SIG-M5 treated with dmso at 0.1 percent for 504 hours (cell line): ENCODE results near the gene SLC6A18.
"Not testable (repeated sequence)": the region's sequence is repeated elsewhere in the genome, so short reads cannot be mapped to it uniquely, and the experiment has no call there.

Source experiments
- DNase-seq: peaks from one replicate; lab custom pipeline; 2025; ENCODE audit not compliant: unreplicated experiment; lab: John Stamatoyannopoulos, UW

SLC6A18 gene

DNA sequence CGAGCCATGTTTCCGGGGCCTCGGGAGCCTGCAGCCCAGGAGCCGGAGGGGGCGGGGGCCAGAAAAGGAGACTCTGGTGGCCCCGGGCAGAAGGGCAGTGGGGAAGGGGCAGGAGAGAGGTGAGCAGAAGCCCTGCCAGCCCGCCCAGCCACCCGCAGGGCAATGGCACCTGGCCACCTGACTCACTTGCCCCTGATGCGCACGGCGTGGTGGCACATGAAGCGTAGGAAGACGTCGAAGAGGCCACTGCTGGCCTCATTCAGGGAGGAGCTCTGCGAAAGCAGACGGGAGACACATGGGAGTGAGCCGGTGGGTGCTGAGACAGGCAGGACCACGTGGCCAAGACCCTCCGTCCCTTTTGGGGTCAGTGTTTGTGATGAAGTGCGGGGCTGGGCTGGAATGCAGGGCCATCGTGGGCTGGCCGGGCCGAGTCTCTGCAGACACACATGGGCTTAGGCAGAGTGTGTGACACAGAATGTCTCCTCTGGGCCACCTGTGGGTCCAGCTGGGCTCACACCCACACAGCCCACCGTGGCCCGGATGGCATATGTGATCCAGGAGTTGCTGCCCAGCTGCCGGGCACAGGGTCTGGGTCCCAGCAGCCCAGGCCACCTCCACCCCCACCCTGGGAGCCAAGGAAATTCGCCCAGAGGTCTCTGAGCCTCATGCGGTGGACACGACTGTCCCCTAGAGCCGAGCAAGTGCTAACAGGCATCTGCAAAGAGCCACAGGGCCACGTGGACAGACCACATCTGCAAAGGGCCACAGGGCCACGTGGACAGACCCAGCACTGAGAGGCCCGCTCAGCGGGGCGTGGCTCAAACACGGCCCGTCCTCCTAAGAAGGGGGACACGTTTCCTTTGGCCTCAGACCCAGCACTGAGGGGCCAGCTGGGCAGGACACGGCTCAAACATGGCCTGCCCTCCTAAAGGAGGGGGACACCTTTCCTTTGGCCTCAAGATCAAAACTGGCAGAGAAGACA lies 46.0 kb downstream of the SLC6A18 start:
- no peak for DNase-seq

GRCh38 chr5:1272201-1272600 lies 47.0 kb downstream of the SLC6A18 start:
- no peak for DNase-seq

DNA sequence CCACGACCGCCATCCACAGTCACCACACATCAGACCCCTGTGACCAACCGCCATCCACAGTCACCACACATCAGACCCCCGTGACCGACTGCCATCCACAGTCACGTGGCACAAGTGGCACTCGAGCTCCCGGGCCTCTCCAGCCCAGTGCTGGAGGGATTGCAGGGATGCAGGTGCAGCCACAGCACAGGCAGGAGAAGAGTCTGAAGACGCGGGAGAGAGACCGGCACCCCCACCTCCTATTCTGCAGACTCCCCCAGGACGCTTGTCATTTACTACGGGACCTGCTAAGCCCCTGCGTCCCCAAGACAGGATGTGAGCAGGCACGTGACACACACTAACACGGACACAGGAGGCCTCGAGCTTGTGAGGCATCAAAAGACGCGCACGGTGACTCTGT lies 48.6 kb downstream of the SLC6A18 start:
- DNase-seq: no peak

DNA sequence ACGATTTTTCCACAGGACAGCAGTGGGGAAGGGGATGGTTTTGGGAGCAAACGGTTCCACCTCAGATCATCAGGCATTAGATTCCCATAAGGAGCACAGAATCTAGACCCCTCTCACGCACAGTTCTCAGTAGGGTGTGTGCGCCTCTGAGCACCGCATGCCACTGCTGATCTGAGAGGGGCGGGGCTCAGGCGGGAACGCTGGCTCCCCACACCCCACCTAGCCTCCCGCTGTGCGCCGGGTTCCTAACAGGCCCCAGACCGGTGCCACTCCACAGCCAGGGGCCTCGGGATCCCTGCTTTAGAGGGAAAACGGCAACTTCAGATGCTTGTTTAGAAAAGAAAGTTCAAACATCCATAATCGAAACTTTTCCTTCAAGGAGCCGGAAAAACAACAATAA lies 49.3 kb downstream of the SLC6A18 start:
- DNase-seq: no peak

- not testable (repeated sequence) for DNase-seq
Observed at GRCh38 chr5:1275397-1276391, 50.5 kb downstream of the SLC6A18 start.

GRCh38 chr5:1276930-1277329 lies 51.7 kb downstream of the SLC6A18 start:
- no peak for DNase-seq

DNA sequence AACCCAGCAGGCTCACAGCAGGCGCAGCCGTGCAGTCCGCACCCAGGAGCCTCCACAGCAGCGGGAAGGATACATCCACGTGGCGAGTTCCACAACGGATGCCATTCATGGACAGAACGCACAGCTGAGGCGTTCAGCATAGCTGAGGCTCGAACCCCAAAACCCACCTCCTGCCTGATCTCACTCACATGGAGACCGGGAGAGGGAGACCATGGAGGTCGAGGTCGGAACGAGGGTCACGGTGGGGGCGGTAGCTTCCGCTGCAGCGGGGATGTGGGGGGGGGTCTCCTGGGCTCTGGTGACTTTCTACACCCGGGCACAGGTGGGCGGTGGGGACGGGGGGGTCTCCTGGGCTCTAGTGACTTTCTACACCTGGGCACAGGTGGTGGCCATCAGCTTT lies 52.1 kb downstream of the SLC6A18 start:
- no peak for DNase-seq

DNA sequence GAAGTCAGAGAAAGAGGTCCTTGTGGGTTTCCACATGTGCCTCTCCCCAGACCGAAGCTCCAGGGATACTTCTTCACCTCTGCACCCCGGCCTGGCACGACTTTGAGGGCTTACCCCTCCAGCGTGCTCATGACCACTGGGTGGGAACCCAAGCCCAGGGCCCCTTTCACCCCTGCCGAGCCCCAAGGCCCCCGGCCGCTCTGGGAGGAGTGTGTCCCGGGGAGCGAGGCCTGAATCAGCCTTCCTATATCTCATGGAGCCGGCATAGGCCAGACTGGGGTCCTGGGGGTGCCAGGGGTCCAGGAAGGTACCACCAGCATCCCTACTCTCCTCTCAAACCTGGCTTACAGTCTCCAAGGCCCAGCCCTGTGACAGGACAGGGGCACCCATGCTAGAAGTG lies 52.6 kb downstream of the SLC6A18 start:
- DNase-seq: no peak

- DNase-seq: no peak
Observed at GRCh38 chr5:1278216-1278615, 53.0 kb downstream of the SLC6A18 start.

- no peak for DNase-seq
Observed at GRCh38 chr5:1278656-1279442, 53.7 kb downstream of the SLC6A18 start.

DNA sequence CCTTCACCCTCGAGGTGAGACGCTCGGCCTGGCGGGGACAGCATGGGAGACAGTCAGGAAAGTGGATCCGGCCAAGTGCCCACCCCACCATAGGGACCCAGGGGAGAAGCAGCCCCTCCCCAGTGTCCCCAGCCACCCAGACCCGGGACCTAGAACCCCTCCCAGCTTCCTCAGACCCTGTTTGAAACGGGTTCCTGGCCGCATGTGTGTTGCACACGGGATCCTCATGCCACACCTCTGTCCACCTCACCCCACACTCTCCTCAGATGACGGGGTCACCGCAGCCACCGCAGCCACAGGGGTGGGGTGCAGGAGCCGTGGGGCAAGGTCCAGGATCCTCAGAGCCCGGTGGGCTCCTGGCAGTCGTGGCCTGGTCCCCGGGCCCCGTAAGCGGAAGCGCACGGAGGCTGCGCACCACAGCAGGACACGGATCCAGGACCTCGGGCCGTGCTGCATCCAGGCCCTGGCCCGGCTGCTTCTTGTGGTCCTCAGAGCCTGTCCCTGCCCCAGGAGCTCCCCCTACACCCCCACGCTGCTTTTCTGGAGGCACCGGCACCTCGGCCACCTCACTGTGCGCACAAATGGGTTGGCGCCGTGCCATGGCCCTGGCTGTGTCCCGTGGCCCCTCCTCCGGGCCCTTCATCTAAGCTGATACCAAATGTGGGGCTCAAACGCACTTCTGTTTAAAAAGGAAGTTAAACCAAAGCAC lies 54.4 kb downstream of the SLC6A18 start:
- no peak for DNase-seq

- DNase-seq: no peak
Observed at GRCh38 chr5:1280177-1281037, 55.2 kb downstream of the SLC6A18 start.

- DNase-seq: no peak
Observed at GRCh38 chr5:1281038-1281882, 56.1 kb downstream of the SLC6A18 start.

DNA sequence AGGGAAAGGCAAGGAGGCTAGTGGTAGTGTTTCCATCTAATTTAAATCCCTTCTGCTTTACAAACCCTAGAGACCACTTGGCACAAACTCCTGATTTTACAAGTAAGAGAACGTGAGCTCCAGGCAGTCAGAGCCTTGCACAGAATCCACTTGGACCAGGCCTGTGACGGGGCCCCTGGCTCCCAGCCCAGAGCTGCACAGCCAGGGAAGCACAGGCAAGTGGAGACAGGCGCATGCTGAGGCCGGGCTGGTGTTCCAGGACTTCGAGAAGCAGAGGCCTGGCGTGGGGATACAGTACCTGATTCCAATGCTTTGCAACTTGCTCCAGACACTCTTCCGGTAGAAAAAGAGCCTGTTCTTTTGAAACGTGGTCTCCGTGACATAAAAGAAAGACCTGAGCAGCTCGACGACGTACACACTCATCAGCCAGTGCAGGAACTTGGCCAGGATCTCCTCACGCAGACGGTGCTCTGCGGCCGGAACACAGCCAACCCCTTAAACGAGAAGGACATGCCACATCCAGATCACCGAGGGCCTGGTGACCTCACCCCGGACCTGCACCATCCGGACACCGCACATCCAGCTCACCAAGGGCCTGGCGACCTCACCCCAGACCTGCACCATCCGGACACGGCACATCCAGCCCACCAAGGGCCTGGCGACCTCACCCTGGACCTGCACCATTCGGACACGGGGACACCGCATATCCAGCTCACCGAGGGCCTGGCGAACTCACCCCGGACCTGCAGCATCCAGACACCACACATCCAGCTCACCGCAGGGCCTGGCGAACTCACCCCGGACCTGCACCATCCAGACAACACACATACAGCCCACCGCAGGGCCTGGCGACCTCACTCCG lies 57.2 kb downstream of the SLC6A18 start:
- no peak for DNase-seq

DNA sequence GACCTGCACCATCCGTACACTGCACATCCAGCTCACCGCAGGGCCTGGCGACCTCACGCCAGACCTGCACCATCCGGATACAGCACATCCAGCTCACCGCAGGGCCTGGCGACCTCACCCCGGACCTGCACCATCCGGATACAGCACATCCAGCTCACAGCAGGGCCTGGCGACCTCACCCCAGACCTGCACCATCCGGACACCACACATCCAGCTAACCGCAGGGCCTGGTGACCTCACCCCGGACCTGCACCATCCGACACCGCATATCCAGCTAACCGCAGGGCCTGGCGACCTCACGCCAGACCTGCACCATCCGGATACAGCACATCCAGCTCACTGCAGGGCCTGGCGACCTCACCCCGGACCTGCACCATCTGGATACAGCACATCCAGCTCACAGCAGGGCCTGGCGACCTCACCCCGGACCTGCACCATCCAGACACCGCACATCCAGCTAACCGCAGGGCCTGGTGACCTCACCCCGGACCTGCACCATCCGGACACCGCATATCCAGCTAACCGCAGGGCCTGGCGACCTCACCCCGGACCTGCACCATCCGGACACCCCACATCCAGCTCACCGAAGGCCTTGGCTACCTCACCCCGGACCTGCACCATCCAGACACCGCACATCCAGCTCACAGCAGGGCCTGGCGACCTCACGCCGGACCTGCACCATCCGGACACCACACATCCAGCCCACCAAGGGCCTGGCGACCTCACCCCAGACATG lies 58.0 kb downstream of the SLC6A18 start:
- not testable (repeated sequence) for DNase-seq

DNA sequence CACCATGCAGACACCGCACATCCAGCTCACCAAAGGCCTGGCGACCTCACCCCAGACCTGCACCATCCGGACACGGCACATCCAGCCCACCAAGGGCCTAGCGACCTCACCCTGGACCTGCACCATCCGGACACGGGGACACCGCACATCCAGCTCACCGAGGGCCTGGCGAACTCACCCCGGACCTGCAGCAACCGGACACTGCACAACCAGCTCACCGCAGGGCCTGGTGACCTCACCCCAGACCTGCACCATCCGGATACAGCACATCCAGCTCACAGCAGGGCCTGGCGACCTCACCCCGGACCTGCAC lies 58.5 kb downstream of the SLC6A18 start:
- not testable (repeated sequence) for DNase-seq
